T-helper 1 cell treated with Interleukin-12 subunit alpha and Interleukin-12 subunit beta and Interleukin-4 antibody, amounts not matched to agents 30 μg/mL and 1 μg/mL, for 36 hours (primary cell): ENCODE data around the gene PRMT7.

ENCODE experiments used
- H3K27ac Mint-ChIP-seq: one replicate; pipeline ENCODE4 v1.8.0; 2021; ENCODE audit warnings: mild to moderate bottlenecking, mixed read lengths
- H3K27me3 Mint-ChIP-seq: one replicate; pipeline ENCODE4 v1.8.0; 2021; ENCODE audit warnings: low read depth, mixed read lengths
- H3K36me3 Mint-ChIP-seq: one replicate; pipeline ENCODE4 v1.8.0; 2021; ENCODE audit warnings: low read depth, mixed read lengths
- H3K4me1 Mint-ChIP-seq: one replicate; pipeline ENCODE4 v1.8.0; 2021; ENCODE audit warnings: low read depth, mixed read lengths
- H3K4me3 Mint-ChIP-seq: one replicate; pipeline ENCODE4 v1.8.0; 2021; ENCODE audit warnings: mild to moderate bottlenecking, moderate library complexity, mixed read lengths
- H3K9me3 Mint-ChIP-seq: one replicate; pipeline ENCODE4 v1.8.0; 2021; ENCODE audit warnings: mixed read lengths

Gene PRMT7

DNA sequence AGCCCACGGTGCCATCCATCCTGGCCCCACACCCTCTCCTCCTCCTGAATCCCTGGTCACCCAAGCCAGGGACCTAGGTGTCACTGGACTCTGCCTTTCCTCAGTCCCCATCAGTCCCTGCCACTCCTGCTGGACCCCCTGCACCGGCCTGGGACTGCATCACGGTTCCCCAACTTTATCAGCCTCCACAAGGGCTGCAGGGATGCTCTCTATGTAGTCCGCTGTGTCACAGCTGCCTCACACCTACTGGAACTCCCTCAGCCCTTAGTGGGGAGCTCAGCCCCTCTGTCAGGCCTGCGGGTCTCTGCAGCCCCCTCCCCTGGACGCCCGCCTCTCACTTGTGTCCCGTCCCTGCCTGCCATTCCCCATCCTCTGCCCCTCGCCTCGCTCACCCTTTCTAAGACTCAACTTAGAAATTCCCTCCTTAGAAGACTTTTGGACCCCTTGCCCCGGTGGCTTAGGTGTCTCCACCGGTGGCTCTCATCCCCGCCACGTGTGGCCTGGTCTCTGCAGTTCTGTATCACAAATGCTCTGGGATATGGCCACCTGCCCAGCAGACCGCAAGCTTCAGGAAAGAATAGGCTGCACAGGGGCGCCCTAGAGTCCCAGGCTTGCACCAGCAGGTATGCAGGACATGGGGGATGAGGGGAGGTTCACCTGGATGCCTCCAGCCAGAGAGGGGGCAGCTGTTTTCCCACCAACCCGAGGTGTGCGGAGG, 62.9 kb downstream of the PRMT7 start:
- H3K9me3 Mint-ChIP-seq = no peaks in the 10 kb centered on the region
- no peak overlapping the region for H3K4me3 Mint-ChIP-seq
- H3K36me3 Mint-ChIP-seq = no peaks in the 10 kb centered on the region
- peaks cover 22% of the 10 kb centered on the region for H3K4me1 Mint-ChIP-seq
- H3K27ac Mint-ChIP-seq = no peak overlapping the region
- peaks cover 44% of the 10 kb centered on the region for H3K27me3 Mint-ChIP-seq

GRCh38 chr16:68374246-68374805, 63.5 kb downstream of the PRMT7 start:
- Mint-ChIP-seq H3K27ac (no peak overlapping the region), H3K4me3 (no peak overlapping the region), H3K4me1 (peaks cover 21% of the 10 kb centered on the region), H3K27me3 (peaks cover 46% of the 10 kb centered on the region), H3K9me3 (no peaks in the 10 kb centered on the region), H3K36me3 (no peaks in the 10 kb centered on the region)

DNA sequence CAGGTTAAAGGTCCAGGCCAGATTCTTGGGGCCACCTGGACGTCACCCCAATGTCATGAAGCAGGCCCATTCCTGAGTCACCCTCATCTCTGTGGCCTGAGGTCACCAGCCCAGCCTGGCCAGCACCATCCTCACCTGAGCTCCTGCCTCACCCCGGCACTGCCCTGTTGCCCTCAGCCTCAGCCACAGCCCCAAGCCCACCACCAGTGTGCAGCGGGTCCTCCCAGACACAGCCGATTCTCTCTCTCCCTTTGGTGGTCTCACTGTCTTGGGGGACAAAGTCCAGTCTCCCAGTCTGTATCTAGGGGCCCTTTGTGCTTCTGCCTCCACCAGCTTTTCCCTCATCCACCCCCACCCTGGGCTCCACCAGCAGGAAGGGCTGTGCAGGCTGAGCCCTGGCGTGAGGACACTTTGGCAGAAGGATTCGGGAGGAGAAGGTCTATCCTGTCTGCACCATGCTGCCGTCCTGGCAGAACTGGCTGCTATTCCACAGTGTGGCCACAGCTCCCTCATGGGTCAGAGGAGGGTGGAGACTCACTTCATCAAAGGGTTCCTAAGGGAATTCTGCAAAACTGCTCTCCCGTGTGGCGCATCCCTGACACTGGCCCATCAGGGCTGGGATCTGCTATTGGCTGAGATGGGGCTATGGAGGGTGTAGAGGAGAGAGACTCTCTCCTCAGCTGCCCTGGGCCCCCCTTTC, 64.3 kb downstream of the PRMT7 start:
- Mint-ChIP-seq H3K36me3 (no peaks in the 10 kb centered on the region), H3K27me3 (peaks cover 49% of the 10 kb centered on the region), H3K9me3 (no peaks in the 10 kb centered on the region)

GRCh38 chr16:68375801-68376536, 65.2 kb downstream of the PRMT7 start:
- peaks cover 10% of the 10 kb centered on the region for H3K4me1 Mint-ChIP-seq

More for the DNA sequence above, 64.3 kb downstream of the PRMT7 start:
- Mint-ChIP-seq H3K27ac (no peak overlapping the region), H3K4me1 (peaks cover 18% of the 10 kb centered on the region), H3K4me3 (no peak overlapping the region)

DNA sequence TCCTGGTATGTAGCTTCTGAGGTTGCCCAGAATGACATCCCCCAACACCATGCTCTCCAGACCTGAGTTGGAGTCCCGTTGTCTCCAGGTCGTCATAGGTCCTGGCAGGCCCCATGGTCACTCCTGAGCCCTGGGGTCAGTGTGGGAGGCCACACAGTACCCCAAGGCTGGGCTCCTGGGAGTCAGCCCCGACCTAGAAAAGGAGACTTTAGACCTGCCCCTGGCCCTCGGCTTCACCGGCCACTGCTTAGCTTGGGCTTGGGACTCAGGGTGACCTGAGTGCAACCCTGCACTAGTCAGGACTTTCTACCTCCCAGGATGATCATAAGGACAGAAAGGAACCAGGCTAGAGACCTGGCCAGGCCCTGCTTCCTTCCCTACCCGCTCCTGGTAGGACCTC, 65.8 kb downstream of the PRMT7 start:
- Mint-ChIP-seq H3K4me1 (peaks cover 10% of the 10 kb centered on the region), H3K36me3 (no peaks in the 10 kb centered on the region), H3K9me3 (no peaks in the 10 kb centered on the region), H3K27ac (no peak overlapping the region), H3K27me3 (peaks cover 54% of the 10 kb centered on the region), H3K4me3 (no peak overlapping the region)

More at GRCh38 chr16:68375801-68376536, 65.2 kb downstream of the PRMT7 start:
- no peak overlapping the region for H3K4me3 Mint-ChIP-seq
- H3K36me3 Mint-ChIP-seq = no peaks in the 10 kb centered on the region
- peaks cover 54% of the 10 kb centered on the region for H3K27me3 Mint-ChIP-seq
- H3K9me3 Mint-ChIP-seq = no peaks in the 10 kb centered on the region
- no peak overlapping the region for H3K27ac Mint-ChIP-seq

- no peaks in the 10 kb centered on the region for H3K9me3 Mint-ChIP-seq
- no peak overlapping the region for H3K27ac Mint-ChIP-seq
- H3K27me3 Mint-ChIP-seq = peaks cover 54% of the 10 kb centered on the region
- no peaks in the 10 kb centered on the region for H3K36me3 Mint-ChIP-seq
- peaks cover 10% of the 10 kb centered on the region for H3K4me1 Mint-ChIP-seq
- no peak overlapping the region for H3K4me3 Mint-ChIP-seq
Measured at GRCh38 chr16:68377221-68377620, 66.4 kb downstream of the PRMT7 start.

DNA sequence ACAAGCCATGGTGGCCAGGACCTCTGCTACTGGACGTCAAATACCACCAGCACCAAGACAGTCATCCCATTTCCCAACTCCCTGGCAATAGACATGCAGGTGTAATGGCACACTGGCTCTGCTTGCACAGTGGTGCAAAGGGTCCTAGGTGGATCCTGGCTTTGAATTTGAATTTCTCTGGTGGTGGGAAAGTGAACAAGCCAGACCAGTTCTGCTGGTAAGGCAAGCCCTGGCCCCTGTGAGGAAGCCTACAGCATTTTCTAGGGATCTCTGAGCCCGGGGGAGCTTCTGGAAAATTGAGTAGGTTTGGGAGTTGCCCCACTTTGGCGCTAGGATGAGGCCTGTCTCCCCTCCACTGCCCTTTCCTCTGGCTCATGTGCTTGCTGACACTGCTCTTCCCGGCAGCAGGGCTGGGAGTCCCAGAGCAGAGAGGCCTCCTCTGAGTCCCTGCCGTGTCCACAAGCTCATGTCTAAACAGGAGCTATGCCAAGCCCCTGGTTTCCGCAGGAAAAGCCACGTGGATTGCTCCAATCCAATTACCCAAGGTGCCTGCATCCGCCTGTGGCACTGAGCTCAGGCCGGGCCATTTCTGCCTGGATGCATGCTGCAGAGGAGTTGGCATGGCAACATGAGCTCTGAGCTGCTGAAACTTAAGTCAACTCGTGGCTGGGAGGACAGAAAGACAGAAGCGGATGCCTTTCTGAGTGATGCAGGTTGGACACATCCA, 67.0 kb downstream of the PRMT7 start:
- Mint-ChIP-seq H3K4me1 (peaks cover 10% of the 10 kb centered on the region), H3K36me3 (no peaks in the 10 kb centered on the region), H3K4me3 (no peak overlapping the region), H3K27me3 (peaks cover 53% of the 10 kb centered on the region), H3K9me3 (no peaks in the 10 kb centered on the region), H3K27ac (no peak overlapping the region)

DNA sequence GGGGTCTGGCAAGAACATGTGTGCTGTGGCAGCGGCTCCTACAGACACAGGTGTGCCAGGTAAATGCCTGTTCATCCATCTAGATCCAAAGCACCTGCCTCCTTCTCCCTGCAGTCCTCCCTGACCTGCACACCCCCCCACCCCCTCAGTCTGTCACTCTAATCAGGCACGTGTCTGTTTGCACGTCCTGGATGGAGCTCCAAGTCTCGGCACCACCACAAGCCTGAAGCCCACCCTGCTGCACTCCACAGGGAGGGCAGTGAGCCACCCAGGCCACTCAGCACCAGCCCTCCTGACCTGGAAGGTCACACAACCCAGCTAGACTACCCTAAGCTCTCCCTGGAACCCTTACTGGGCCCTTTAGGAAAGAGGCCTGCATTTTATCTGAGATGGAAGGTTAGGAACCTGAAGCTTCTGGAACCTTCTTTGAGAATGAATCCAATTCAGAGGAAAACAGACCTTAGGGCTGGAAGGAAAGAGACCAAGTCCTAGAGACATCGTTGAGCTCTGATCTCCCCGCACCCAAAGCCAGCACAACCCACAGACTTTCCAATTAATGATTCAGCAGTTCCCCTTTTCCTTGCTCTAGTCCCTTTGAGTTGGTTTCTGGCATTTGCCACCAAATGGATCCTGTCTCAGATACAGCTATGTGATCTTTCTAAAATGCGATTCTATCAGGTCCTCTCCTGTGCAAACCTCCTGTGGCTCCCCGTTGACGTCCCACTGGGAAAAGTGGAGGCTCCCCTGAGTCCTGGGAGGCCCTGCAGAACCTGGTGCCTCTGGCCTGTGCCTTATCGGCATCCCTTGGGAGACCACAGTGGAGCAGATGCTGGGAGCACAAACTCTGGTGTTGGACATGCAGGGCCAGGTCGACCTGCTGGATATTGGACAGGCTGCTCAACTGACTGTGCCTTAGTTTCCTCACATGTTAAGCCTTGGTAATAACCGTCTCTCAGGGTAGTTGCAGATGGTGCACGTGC, 67.9 kb downstream of the PRMT7 start:
- Mint-ChIP-seq H3K27ac (no peak overlapping the region), H3K4me1 (peaks cover 10% of the 10 kb centered on the region), H3K36me3 (no peaks in the 10 kb centered on the region), H3K27me3 (peaks cover 44% of the 10 kb centered on the region), H3K4me3 (no peak overlapping the region), H3K9me3 (no peaks in the 10 kb centered on the region)

DNA sequence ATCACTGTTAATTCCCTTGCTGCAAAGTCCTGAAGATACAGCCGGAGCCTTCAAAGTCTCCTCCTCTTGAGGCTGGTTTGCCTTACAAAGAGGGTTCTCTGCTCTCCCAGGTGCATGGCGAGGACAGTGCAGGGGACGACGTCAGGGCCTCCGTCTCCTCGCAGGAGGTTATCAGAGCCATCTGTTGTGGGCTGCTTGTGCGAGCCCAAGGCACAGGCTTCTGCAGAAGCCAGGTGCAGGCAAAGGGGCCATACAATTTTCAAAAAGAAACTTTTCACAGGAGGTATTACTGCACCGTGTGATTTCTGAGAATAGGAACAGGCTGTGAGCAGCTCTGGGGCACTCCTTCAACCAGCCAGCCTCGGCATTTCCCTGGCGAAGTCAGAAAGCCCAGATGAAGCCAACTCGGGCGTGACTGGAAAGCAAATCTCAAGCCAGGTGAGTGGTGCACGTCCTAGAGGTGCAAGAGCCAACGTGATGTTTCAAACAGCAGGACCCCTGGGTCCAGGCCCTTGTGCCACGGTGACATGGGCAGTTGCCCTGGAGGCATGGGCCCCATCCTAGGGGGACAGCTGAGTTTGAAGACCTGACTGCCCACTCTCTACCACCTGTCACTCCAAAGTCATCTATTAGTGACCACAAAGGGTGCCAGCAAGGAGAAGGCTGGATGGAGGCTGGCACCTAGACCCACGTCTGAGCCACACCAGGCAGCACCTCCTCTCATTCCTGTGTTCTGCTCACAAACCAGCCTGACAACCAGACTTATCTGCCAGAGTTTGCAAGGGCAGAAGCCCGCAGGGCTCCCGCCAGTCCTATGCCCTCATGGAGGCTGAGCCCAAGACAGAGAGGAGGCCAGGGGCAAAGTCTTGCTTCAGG, 68.9 kb downstream of the PRMT7 start:
- Mint-ChIP-seq H3K27me3 (peaks cover 45% of the 10 kb centered on the region), H3K4me1 (peaks cover 10% of the 10 kb centered on the region), H3K27ac (peak overlapping the region; percentile 31), H3K9me3 (no peaks in the 10 kb centered on the region), H3K36me3 (no peaks in the 10 kb centered on the region), H3K4me3 (no peak overlapping the region)

DNA sequence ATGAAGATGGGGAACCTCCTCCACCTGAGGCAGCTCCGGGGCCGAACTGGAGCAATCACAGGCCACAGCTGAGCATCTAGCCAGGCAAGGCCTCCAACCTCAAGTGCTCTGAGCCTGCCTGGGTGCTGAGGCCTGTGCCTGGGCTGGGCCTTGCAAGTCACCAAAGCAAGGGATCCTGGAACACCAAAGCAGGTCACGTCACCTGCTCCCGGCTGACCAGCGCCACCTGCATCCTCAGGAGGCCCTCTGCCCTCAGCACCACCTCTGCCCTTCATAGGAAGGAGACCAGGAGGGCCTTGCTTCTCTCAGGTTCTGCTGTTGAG, 69.5 kb downstream of the PRMT7 start:
- Mint-ChIP-seq H3K27ac (no peak overlapping the region), H3K4me3 (no peak overlapping the region), H3K27me3 (peaks cover 46% of the 10 kb centered on the region), H3K36me3 (no peaks in the 10 kb centered on the region), H3K4me1 (peaks cover 10% of the 10 kb centered on the region), H3K9me3 (no peaks in the 10 kb centered on the region)

GRCh38 chr16:68380676-68381362, 70.0 kb downstream of the PRMT7 start:
- Mint-ChIP-seq H3K27ac (no peak overlapping the region), H3K36me3 (no peaks in the 10 kb centered on the region), H3K27me3 (peaks cover 47% of the 10 kb centered on the region), H3K4me1 (peaks cover 10% of the 10 kb centered on the region), H3K9me3 (no peaks in the 10 kb centered on the region), H3K4me3 (no peak overlapping the region)

GRCh38 chr16:68381363-68381724, 70.5 kb downstream of the PRMT7 start:
- H3K27me3 Mint-ChIP-seq = peaks cover 46% of the 10 kb centered on the region
- H3K4me3 Mint-ChIP-seq = no peak overlapping the region
- no peaks in the 10 kb centered on the region for H3K36me3 Mint-ChIP-seq
- peaks cover 10% of the 10 kb centered on the region for H3K4me1 Mint-ChIP-seq
- no peak overlapping the region for H3K27ac Mint-ChIP-seq
- H3K9me3 Mint-ChIP-seq = no peaks in the 10 kb centered on the region
